ENCODE measurements around the gene ANKRD24.
"Not testable (repeated sequence)": the region's sequence is repeated elsewhere in the genome, so short reads cannot be mapped to it uniquely, and the experiment has no call there.

Gene ANKRD24

DNA sequence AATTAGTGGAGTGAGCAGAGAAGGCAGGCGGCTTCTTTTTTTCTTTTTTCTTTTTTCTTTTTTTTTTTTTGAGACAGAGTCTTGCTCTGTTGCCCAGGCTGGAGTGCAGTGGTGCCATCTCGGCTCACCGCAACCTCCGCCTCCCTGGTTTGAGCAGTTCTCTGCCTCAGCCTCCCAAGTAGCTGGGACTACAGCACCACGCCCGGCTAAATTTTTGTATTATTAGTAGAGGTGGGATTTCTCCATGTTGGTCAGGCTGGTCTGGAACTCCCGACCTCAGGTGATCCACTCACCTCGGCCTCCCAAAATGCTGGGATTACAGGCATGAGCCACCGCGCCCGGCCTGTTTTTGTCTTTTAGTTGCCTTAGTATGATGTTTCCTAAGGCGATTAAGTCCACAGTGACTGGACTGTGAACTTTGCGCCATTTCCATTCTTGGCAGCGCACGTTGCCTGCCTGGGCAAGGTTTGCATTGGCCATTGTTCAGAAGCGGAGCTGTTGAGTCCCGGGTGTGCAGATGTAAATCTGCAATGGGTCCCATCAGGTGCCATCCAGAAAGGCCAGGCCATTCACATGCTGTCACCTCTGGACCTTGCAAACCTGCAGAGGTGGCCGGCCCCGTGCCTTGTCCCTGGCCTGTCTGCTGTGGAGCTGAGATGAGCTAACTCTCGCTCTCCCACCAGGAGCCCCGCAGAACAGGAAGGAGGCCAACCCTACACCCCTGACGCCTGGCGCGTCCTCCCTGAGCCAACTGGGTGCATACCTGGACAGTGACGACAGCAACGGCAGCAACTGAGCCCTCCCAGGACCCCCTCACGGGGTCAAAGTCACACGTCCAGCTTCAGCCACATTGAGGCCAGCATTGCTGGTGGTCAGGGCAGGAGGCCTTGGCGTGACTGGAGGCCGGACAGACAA lies 85.7 kb downstream of the ANKRD24 start:
- DNase-seq (ENCODE audit: low spot score) = no peak

GRCh38 chr19:4268816-4269430 lies 86.4 kb downstream of the ANKRD24 start:
- no peak for DNase-seq (ENCODE audit: low spot score)

DNA sequence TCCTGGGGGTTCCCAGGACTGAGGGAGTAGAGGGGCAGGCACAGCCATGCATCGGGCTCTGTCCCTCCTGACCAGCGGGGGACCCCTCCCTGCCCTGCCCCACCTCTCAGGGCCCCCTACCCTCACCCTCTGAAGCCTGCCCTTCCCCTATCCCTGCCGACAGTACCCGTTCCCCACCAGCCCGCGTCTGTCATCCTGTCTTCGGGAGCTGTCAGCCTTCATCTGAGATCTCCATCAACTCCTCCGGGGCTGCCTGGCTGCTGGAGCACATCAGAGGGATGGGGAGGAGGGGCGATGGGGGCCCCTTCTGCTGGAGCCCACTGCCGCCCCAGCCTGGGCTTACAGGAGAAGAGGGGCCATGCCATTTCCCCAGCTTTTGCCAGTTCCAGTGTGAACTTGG lies 90.4 kb downstream of the ANKRD24 start:
- DNase-seq (ENCODE audit: low spot score) = no peak

DNA sequence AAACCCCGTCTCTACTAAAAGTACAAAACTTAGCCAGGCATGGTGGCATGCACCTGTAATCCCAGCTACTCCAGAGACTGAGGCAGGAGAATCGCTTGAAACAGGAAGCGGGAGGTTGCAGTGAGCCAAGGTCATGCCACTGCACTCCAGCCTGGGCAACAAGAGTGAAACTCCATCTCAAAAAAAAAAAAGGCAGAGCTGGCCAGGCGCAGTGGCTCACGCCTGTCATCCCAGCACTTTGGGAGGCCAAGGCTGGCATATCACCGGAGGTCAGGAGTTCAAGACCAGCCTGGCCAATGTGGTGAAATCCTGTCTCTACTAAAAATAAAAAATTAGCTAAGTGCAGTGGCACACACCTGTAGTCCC lies 91.8 kb downstream of the ANKRD24 start:
- not testable (repeated sequence) for DNase-seq (ENCODE audit: low spot score)
